SK-MEL-5 (cell line): Measurements from ENCODE around the gene WNK2. TPM values are rescaled to one million over a fixed set of nuclear protein-coding genes. Genes with fewer than 3 reads are reported as not detected.

Source experiments
- DNase-seq: peaks from one replicate; pipeline ENCODE4 v3.0.0-alpha.2; 2016; ENCODE audit warnings: low read depth, low spot score
- in situ Hi-C: cut with HindIII; loops from 2 replicates; pipeline ENCODE4 v1.10.0; 2016; ENCODE audit warnings: low sequenced_read_pairs, high pct_unique_total_duplicates, low pct_unique_long_range_greater_than_20kb
- total RNA-seq: library from RNA; depleted of rRNA; stranded (reverse); fragments of >200 nt; shearing (Covaris generic); gene quantifications from 2 replicates; pipeline ENCODE4 v1.2.3, GENCODE V29; 2014

WNK2 gene
- total RNA-seq, 1 experiment from 2014 or later = 2.4 TPM

GRCh38 chr9:93222890-93223259, 38.9 kb downstream of the WNK2 start:
- DNase-seq = no peak
- in situ Hi-C loops = no loop called here

DNA sequence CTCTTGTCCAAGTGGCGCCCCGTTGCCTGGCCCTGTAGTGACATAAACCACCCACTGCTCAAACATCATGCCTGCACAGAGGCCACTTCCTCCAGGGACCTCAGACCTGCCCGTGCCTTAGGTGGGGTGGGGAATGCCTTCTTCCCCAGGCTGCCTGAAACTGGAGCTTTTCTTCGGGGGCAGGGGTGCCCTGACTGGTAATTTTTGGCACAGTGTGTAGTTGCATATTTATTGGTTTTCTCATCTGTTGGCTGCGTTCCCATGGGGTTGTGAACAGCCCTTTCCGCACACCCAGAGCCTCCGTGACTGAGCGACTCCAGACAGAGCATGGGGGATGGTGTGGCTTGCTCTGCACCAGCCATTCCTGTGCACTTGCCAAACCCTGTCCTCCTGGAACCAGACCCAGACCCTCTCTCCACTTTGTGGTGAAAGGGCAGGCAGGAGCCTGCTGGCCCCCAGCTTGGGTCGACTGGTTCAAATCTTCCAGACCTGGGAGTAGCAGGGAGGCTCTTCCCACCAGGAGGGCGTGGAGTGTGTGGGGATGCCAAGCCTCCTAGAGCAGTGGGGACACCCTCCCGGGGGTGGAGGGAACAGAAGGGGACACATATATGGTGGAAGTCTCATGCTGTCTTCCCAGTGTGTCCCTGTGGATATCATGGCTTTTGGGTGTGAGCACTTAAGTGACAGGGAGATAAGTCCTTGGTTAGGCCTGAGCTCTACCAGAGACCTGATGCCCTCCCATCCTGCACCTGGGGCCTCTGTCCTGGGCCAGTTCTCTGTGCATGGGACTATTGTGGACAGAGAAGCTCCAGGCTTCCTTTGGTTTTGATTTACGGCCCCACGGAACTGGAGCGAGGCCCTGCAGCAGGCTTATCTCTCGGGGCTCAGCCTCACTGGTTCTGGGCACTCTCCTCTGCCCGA, 39.6 kb downstream of the WNK2 start:
- DNase-seq = no peak
- in situ Hi-C loops = no loop called here

DNA sequence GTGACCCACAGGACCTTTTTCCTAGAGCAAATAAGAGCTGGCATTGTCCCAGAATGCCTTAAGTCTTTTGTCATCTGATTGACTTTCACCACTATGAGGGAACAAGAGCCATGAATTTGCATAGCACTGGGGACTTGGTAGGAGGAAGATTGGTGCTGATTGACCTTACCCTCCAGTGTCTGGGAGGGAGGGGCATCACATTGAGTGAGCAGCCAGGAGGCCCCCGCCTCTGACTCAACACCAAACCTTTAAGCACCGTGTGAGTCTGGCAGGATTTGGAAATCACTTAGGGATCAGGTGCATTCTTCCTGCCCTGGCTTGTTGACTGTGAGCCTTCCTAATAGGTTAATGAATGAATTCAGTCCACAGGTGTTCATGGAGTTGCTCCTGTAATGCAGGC, 40.7 kb downstream of the WNK2 start:
- in situ Hi-C loops = no loop called here

GRCh38 chr9:93225417-93225816, 41.5 kb downstream of the WNK2 start:
- in situ Hi-C loops = no loop called here
- no peak for DNase-seq

More for the DNA sequence above, 40.7 kb downstream of the WNK2 start:
- no peak for DNase-seq

DNA sequence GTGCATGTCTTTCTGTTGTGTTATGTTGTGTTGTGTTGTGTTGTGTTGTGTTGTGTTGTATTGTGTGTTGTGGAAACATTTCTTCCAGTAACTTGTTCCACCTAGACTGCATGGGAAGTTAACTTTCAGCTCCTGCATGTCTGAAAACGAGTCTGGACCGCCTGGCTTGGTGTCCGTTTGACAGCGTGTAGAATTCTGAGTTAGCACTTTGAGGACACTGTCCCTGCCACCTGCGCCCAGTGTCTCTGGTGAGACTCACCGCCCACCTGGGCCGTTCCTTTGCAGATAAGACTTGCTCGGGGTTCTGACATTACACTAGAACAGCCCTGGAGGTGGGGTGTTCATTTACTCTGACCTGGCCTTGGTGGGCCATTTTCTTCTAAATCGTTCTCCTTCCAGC, 42.0 kb downstream of the WNK2 start:
- no peak for DNase-seq
- in situ Hi-C loops = no loop called here

GRCh38 chr9:93226819-93227218, 42.9 kb downstream of the WNK2 start:
- in situ Hi-C loops = no loop called here

GRCh38 chr9:93228030-93228429, 44.1 kb downstream of the WNK2 start:
- in situ Hi-C loops = no loop called here
- DNase-seq = no peak

More at GRCh38 chr9:93226819-93227218, 42.9 kb downstream of the WNK2 start:
- no peak for DNase-seq

- no peak for DNase-seq
- in situ Hi-C loops = no loop called here
These were observed 44.5 kb downstream of the WNK2 start for GRCh38 chr9:93228453-93228852.

- no peak for DNase-seq
- in situ Hi-C loops = no loop called here
These were observed 45.7 kb downstream of the WNK2 start for GRCh38 chr9:93229636-93230035.

- in situ Hi-C loops = no loop called here
These were observed 46.2 kb downstream of the WNK2 start for GRCh38 chr9:93230185-93230584.

GRCh38 chr9:93230601-93231000, 46.7 kb downstream of the WNK2 start:
- in situ Hi-C loops = no loop called here
- DNase-seq = no peak

More at GRCh38 chr9:93230185-93230584, 46.2 kb downstream of the WNK2 start:
- DNase-seq = no peak

- DNase-seq = no peak
These were observed 47.3 kb downstream of the WNK2 start for GRCh38 chr9:93231121-93231694.

GRCh38 chr9:93231716-93232115, 47.8 kb downstream of the WNK2 start:
- in situ Hi-C loops = no loop called here
- no peak for DNase-seq

More at GRCh38 chr9:93231121-93231694, 47.3 kb downstream of the WNK2 start:
- in situ Hi-C loops = no loop called here

DNA sequence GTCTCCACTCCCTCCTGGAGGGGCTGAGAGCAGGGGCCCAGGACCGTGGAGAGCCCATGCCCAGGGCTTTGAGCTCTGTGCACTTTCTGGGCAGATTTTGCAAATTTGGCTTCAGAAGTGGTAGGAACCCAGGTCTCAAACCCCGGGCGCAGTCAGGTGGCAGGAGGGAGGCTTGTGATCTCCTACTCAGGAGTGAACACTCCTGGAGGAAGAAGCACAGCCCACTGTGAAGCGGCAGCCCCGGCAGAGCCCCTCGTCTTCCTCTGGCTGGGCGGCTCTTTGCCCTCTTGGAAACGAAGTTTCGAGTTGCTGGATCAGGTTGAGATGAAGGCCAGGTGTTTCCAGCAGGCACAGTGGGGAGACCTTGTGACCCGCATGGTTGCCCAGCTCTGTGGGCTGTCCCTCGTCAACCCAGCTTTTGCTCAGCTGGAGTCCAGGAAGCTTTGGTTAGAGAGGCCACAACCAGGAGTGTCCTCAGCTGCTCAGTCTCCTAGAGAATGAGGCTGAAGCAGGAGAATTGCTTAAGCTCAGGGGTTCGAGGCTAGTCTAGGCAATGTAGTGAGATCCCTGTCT, 48.5 kb downstream of the WNK2 start:
- no peak for DNase-seq
- in situ Hi-C loops = no loop called here

- DNase-seq = no peak
- in situ Hi-C loops = no loop called here
These were observed 49.1 kb downstream of the WNK2 start for GRCh38 chr9:93233033-93233432.

DNA sequence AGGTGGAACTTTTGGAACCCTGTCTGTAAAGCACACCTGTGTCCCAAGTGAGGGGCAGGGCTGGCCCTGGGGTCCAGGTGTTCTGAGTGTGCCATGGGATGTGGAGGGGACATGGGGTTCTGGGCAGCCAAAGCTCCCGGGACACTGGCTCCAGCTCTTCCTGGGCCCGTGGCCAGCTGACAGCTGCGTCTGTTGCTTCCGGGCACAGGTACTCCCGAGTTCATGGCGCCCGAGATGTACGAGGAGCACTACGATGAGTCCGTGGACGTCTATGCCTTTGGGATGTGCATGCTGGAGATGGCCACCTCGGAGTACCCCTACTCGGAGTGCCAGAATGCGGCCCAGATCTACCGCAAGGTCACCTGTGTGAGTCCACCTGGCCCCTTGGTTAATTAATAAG, 50.7 kb downstream of the WNK2 start:
- in situ Hi-C loops = no loop called here
- no peak for DNase-seq

GRCh38 chr9:93235300-93235960, 51.5 kb downstream of the WNK2 start:
- in situ Hi-C loops = no loop called here

GRCh38 chr9:93236541-93237206, 52.7 kb downstream of the WNK2 start:
- DNase-seq = no peak
- in situ Hi-C loops = no loop called here

More at GRCh38 chr9:93235300-93235960, 51.5 kb downstream of the WNK2 start:
- DNase-seq = no peak
